Gastroesophageal sphincter (tissue), 3 donors: ENCODE data around the gene ATPAF1.

Source experiments
- CTCF ChIP-seq, 4 experiments: fragments of 200-600 bp in 2 of 4; fragments of 450-650 bp in 2 of 4; sonication (generic) in 1 of 4; IDR thresholded peaks; one replicate each; pipeline ENCODE4 v1.5.1; 2017 to 2019; ENCODE audit warnings: antibody characterized with exemption in 4 of 4, mild to moderate bottlenecking in 2 of 4, moderate library complexity in 2 of 4
- POLR2A ChIP-seq, 2 donors: fragments of 450-650 bp; IDR thresholded peaks; one replicate each; pipeline ENCODE4 v1.6.1; 2017; ENCODE audit warnings: antibody characterized with exemption in 2 of 2, mild to moderate bottlenecking in 2 of 2, moderate library complexity in 1 of 2
- POLR2AphosphoS5 ChIP-seq: sonication (generic); formaldehyde crosslinking; IDR thresholded peaks from one replicate; pipeline ENCODE4 v1.6.1; 2017; ENCODE audit warnings: antibody characterized with exemption

GRCh38 chr1:46684670-46685069, 16.5 kb upstream of the ATPAF1 start:
- TF ChIP-seq POLR2AphosphoS5, result no peak
- no peak for TF ChIP-seq CTCF (IDR thresholded peaks at IDR 0.05)
- no peak for TF ChIP-seq POLR2A (IDR thresholded peaks at IDR 0.05)
